Body of pancreas (tissue), 4 donors: ENCODE data around the gene CFAP69. TPM values are rescaled to one million over a fixed set of nuclear protein-coding genes. Genes with fewer than 3 reads are reported as not detected.
A peak's percentile ranks its signal among the peaks of the same experiment; 100 is the strongest.

Experiments used
- ATAC-seq: fragments of 150-250 bp; one replicate; pipeline ENCODE4 v1.9.1; 2016
- DNase-seq, 4 donors: peaks; one replicate each; pipeline ENCODE4 v3.0.0-alpha.2; 2019
- H3K27ac ChIP-seq, 4 donors: fragments of 200-600 bp; sonication (generic); 1 replicate in 3 of 4; 2 replicates in 1 of 4; pipeline versions ENCODE4 v1.5.1 to v1.6.1; 2016 to 2019; ENCODE audit warnings: mild to moderate bottlenecking in 1 of 4, mixed read lengths in 1 of 4, moderate library complexity in 1 of 4
- H3K27me3 ChIP-seq, 2 donors: fragments of 200-600 bp; sonication (generic); one replicate each; pipeline ENCODE4 v1.6.0; 2016; ENCODE audit warnings: mild to moderate bottlenecking in 1 of 2
- H3K36me3 ChIP-seq, 2 donors: fragments of 200-600 bp; sonication (generic); replicated peaks in 1 of 2; 2 replicates each; pipeline ENCODE4 v1.5.1; 2016; ENCODE audit warnings: low read depth in 2 of 2; ENCODE audit not compliant: insufficient read depth in 1 of 2
- H3K4me1 ChIP-seq: fragments of 200-600 bp; sonication (generic); one replicate; pipeline ENCODE4 v1.6.0; 2016
- H3K4me3 ChIP-seq, 2 donors: fragments of 200-600 bp; sonication (generic); 1 replicate in 1 of 2; 2 replicates in 1 of 2; pipeline ENCODE4 v1.5.1; 2016 to 2019
- H3K9me3 ChIP-seq, 3 donors: fragments of 200-600 bp; sonication (generic); 1 replicate in 2 of 3; 2 replicates in 1 of 3; pipeline ENCODE4 v1.5.1; 2016
- CTCF ChIP-seq, 7 experiments: fragments of 450-650 bp in 4 of 7; fragments of 200-600 bp in 3 of 7; sonication (generic) in 3 of 7; IDR thresholded peaks; one replicate each; pipeline ENCODE4 v1.5.1; 2016 to 2019; ENCODE audit warnings: antibody characterized with exemption in 7 of 7
- POLR2A ChIP-seq, 3 donors: fragments of 450-650 bp; IDR thresholded peaks; one replicate each; pipeline ENCODE4 v1.6.1; 2016; ENCODE audit warnings: antibody characterized with exemption in 3 of 3, mild to moderate bottlenecking in 2 of 3
- WGBS, 2 donors: methylation state at CpG; one replicate each; pipeline ENCODE4 v1.1.5; 2017; 5-methylcytosine and 5-hydroxymethylcytosine counted together
- intact Hi-C: fragments of 100-400 bp; cut with DNase I; formaldehyde crosslinking; loops from one replicate; pipeline ENCODE4 v1.15.1; 2023
- total RNA-seq, 2 donors: library from RNA; depleted of rRNA; stranded (reverse); fragments of >200 nt; gene quantifications; one replicate each; pipeline ENCODE4 v1.1.0, GENCODE V29; 2016

The CFAP69 gene
- total RNA-seq, 2 donors from 2014 or later, result 16.6 to 26.4 TPM

GRCh38 chr7:90242369-90243168, 2.4 kb upstream of the CFAP69 start:
- Histone ChIP-seq H3K27ac (no peak overlapping the region), H3K4me1 (peaks cover 17% of the 10 kb centered on the region), H3K9me3 (no peaks in the 10 kb centered on the region), H3K27me3 (no peaks in the 10 kb centered on the region), H3K36me3 (no peaks in the 10 kb centered on the region), H3K4me3 (no peak overlapping the region)
- TF ChIP-seq POLR2A (IDR thresholded peaks at IDR 0.05), result no peak
- no peak for TF ChIP-seq CTCF (IDR thresholded peaks at IDR 0.05)
- intact Hi-C loops, result no loop called here
- no peak for ATAC-seq
- 74 to 75% methylated on average over 3 of the region's 3 CpGs for WGBS, 2 donors
- no peak for DNase-seq

- no peak for DNase-seq
- Histone ChIP-seq H3K27me3 (no peaks in the 10 kb centered on the region), H3K9me3 (no peaks in the 10 kb centered on the region), H3K27ac (no peak overlapping the region), H3K4me3 (no peak overlapping the region), H3K36me3 (no peaks in the 10 kb centered on the region), H3K4me1 (peaks cover 17% of the 10 kb centered on the region)
- no peak for TF ChIP-seq POLR2A (IDR thresholded peaks at IDR 0.05)
- no peak for TF ChIP-seq CTCF (IDR thresholded peaks at IDR 0.05)
- WGBS, 2 donors, result 18 to 30% methylated on average over 1 of the region's 1 CpG
- intact Hi-C loops, result no loop called here
- ATAC-seq, result no peak
These were observed 1.4 kb upstream of the CFAP69 start for GRCh38 chr7:90243556-90243955.

- Histone ChIP-seq H3K4me1 (peaks cover 17% of the 10 kb centered on the region), H3K4me3 (peak overlapping the region; percentile 75 to 95), H3K9me3 (no peaks in the 10 kb centered on the region), H3K36me3 (no peaks in the 10 kb centered on the region), H3K27ac (peak overlapping the region in 1 of 4 donors; percentile 36), H3K27me3 (no peaks in the 10 kb centered on the region)
- no peak for DNase-seq
- intact Hi-C loops, result no loop called here
- ATAC-seq, result no peak
- WGBS, 2 donors, result 9 to 16% methylated on average over 6 of the region's 6 CpGs
- TF ChIP-seq CTCF (IDR thresholded peaks at IDR 0.05) (no peak), POLR2A (IDR thresholded peaks at IDR 0.05) (no peak)
These were observed 437 bp upstream of the CFAP69 start for GRCh38 chr7:90244565-90244908.

- DNase-seq, result no peak
- ATAC-seq, result no peak
These were observed 1.2 kb downstream of the CFAP69 start for GRCh38 chr7:90246171-90246570.

More at GRCh38 chr7:90246171-90246570, 1.2 kb downstream of the CFAP69 start:
- H3K36me3 ChIP-seq, result no peaks in the 10 kb centered on the region
- TF ChIP-seq POLR2A (IDR thresholded peaks at IDR 0.05) (no peak), CTCF (IDR thresholded peaks at IDR 0.05) (no peak)
- intact Hi-C loops, result no loop called here
- H3K27ac ChIP-seq, result no peak overlapping the region
- H3K9me3 ChIP-seq, result no peaks in the 10 kb centered on the region
- H3K27me3 ChIP-seq, result no peaks in the 10 kb centered on the region
- WGBS, 2 donors, result 21 to 24% methylated on average over 9 of the region's 9 CpGs
- H3K4me3 ChIP-seq, result no peak overlapping the region
- peaks cover 21% of the 10 kb centered on the region for H3K4me1 ChIP-seq
